GM18511 (cell line): ENCODE measurements around the gene GSTM1.
"Not testable (repeated sequence)": the region's sequence is repeated elsewhere in the genome, so short reads cannot be mapped to it uniquely, and the experiment has no call there.

Experiments used
- ATAC-seq: cut with Tn5 transposase; IDR thresholded peaks from one replicate; pipeline ENCODE4 v1.9.1; 2021; ENCODE audit warnings: mild to moderate bottlenecking, moderate library complexity; ENCODE audit not compliant: unreplicated experiment

The GSTM1 gene

DNA sequence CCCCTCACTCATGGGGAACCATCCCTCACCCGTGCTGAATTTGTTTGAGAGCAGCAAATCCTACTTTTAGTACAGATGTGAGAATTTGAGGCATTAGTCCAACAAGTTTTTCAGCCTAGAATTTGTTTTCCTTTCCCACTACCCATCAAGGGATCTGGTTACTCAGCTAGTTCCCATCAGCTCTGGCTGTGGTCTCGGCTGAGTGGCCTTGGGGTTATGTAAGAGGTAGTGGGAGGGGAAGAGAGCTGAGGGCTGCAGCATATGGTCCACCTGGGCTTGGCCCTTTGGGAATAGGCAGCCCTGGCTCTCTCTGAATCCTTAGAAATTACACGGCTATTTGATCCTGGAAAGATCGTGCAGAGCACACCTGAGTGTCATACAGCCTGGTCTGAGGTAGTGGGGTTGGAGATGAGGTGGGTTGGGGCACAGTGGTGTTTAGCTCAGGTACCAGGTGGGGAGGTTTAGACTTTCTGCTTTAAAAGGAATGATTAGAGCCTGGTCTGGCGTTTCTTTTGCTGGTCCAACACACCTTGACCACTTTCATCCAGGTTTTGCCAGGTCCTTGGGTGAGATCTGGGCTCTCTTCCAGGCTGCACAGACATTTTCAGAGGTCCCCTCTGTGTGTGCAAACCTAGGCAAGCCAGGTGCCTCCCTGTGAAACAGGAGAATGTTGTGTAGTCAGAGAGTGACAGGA, 27.5 kb upstream of the GSTM1 start:
- no peak for ATAC-seq

DNA sequence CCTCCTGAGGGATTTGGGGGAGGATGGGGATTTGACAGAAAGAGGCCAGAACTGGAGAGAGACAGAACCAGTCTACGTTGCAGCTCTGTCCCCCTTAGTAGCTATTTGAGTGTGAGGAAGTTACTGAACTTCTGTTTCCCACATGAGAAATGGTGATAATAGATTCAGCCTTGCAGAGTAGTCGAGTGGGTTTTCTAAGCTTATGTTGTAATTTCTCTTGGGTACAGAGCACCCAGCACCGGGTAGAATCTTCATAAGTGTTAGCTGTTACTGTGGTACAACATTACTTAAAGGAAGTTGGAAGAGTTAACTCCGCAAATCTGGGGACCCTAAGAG, 27.0 kb upstream of the GSTM1 start:
- not testable (repeated sequence) for ATAC-seq

DNA sequence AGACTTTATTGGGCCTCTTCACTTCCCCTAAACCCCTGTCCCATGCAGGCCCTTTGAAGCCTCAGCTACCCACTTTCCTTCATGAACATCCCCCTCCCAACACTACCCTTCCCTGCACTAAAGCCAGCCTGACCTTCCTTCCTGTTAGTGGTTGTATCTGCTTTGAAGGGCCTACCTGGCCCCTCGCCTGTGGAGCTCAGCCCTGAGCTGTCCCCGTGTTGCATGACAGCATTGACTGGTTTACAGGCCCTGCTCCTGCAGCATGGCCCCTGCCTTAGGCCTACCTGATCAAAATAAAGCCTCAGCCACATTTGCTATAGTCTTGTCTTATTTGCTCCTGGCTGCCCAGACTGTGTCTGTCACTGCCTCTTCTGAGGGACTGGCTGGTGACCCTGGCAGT, 26.2 kb upstream of the GSTM1 start:
- no peak for ATAC-seq

DNA sequence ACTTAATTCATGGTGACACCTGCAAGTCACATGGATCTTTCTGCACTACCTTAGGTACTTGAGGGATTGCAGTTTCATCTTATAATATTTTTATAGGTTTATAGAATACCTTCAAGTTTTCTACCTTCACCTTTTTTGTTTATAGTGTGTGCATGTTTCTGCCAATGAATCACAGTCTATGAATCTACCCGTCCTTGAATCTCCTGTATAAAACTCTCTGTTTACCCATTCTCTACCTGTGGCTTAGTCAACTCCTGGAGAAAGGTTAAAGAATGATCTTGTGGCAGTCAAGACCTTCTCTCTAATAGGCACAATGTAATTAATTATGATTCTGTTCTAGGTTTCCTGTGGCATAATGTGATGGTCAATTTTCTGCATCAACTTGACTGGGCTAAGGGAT, 22.9 kb upstream of the GSTM1 start:
- ATAC-seq: no peak

DNA sequence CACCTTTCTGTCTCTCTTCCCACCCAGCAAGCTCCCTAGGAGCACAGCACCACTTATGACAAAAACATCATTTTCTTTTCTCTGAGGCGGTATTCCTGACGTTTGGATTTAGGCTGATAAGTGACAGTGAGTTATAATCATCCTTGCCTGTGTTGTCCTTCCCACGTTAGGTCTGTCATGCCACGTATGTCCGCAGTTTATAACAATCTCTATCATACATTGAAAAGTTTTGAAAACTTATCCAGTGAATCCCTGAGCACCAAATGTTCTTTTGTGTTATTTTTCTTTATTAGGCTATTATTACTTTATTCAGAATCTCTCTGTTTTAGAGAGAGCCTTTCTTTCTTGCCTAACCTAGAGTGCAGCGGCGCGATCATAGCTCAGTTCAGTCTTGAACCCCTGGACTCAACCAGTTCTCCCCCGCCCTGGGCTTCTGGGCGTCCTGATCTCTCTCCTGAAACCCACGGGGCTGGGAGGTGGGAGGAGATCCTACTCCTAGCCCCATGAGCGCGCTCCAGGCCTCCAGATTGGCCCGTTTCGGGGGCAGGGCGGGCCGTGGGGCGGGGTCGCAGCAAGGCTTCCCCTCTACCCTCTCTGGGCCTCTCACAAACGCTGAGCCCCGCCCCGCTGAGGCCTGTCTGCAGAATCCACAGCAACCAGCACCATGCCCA, 20.0 kb upstream of the GSTM1 start, which contains the start of gene GSTM2:
Gene GSTM2 (plus strand): TSS at position 606 of the 671 bp plus-strand sequence. CDS start 59 bp downstream, at position 665.
- ATAC-seq: peak; percentile 96

DNA sequence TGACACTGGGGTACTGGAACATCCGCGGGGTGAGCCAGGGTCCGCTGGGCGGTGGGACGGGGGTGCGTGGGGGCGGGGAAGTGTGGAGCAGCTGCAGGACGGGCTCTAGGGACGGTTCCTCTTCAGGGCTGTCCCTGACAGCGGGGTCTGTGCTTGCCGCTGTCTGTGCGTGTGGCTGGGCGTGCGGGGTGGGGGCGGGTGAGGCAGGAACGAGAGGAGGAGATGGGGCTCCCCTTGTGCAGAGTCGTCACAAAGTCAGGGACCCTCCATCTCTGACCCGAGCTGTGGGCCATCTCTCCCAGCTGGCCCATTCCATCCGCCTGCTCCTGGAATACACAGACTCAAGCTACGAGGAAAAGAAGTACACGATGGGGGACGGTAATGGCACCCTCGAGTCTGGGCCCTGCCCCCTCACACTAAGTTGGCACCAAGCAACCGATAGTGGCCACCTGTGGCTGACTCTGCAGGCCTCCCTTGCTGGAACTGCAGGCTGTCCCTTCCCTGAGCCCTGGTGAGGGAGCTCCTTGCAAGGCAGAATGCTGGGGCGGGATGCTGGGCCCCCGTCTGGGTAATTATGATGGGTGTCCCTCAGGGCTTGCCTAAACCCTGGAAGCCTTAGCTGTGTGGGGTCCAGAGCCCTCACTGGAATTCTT, 19.4 kb upstream of the GSTM1 start:
- ATAC-seq: peak; percentile 43

DNA sequence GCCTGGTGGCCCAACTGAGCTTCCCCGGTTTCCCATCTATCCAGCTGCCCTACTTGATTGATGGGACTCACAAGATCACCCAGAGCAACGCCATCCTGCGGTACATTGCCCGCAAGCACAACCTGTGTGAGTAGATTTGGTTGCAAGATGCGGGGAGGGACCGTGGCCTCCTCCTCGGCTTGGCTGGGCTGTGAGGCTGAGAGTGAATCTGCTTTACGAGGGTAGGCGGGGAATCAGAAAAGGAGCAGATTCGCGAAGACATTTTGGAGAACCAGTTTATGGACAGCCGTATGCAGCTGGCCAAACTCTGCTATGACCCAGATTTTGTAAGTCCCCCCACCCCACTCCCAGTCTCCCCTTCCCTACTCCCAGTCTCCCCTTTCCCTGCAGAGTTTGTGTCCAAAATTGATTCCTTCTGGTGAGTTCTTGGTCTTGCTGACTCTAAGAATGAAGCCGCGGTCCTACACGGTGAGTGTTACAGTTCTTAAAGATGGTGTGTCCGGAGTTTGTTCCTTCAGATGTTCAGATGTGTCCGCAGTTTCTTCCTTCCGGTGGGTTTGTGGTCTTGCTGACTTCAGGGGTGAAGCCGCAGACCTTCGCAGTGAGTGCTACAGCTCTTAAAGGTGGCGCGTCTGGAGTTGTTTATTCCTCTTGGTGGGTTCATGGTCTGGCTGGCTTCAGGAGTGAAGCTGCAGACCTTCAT, 18.2 kb upstream of the GSTM1 start:
- ATAC-seq: no peak

DNA sequence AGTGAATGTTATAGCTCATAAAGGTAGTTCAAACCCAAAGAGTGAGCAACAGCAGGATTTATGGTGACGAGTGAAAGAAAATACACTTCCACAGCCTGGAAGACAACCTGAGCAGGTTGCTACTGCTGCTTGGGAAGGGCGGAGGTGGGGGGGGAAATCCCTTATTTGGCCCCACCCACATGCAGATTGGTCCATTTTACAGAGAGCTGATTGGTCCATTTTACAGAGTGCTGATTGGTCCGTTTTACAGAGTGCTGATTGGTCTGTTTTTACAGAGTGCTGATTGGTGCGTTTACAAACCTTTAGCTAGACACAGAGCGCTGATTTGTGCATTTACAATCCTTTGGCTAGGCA, 17.7 kb upstream of the GSTM1 start:
- ATAC-seq: not testable (repeated sequence)

DNA sequence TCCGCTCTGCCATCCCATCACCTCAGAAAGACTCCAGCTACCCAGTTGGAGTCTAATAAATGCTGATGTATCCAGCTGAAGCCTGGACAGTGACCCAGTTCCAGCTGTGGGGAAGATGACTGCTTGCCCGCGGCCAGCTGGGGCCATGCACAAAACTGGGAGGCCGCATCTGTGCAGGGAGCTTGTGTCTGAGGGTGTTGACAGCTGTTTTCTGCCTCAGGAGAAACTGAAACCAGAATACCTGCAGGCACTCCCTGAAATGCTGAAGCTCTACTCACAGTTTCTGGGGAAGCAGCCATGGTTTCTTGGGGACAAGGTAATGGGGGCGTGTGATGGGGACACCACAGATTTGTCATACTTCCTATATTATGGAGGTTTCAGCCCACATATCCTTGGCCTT, 16.6 kb upstream of the GSTM1 start:
- no peak for ATAC-seq

DNA sequence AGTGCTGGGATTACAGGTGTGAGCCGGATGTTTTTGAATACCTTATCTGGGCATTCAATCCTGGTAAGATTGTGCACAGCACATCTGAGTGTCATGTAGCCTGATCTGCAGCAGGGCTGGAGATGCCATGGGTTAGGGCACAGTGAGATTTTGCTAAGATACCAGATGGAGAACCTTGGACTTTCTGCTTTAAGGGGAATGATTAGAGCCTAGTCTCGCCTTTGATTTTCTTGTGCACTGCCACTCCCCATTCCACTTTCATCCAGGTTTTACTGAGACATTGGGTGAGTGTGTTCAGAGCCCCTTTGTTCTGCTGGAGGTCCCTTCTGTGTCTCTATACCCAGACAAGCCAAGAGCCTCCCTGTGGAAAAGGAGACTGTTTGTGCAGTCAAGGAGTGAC, 13.8 kb upstream of the GSTM1 start:
- not testable (repeated sequence) for ATAC-seq

DNA sequence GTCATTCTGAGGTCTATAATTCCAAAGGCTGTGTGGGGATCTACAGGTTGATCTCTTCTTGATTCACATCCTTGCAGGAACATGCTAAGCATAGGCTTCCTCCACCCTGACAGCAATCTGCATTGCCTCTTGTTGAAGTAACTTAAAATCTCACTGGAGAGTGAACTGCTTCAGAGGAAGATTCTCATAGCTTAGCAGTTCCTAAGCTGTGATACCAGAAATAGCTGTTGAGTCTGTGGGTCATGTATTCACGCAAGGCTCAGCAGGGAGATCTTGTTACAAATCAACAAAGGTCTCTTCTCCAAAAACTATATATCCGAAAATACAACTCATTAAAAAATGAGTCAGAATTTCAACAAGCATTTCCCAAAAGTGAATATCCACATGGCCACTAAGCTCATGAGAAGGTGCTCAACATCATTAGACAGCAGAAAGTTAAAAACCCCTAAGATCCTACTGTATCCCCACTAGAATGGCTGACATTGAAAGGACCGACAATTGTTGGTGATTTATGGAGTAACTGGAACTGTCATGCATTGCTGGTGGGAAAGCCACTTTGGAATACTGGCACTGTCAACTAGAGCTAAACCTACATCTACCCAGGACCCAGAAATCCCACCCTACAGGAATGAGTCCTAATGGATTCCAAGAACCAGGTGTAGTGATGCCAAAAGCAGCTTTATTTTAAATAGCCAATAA, 10.8 kb upstream of the GSTM1 start:
- ATAC-seq: not testable (repeated sequence)

DNA sequence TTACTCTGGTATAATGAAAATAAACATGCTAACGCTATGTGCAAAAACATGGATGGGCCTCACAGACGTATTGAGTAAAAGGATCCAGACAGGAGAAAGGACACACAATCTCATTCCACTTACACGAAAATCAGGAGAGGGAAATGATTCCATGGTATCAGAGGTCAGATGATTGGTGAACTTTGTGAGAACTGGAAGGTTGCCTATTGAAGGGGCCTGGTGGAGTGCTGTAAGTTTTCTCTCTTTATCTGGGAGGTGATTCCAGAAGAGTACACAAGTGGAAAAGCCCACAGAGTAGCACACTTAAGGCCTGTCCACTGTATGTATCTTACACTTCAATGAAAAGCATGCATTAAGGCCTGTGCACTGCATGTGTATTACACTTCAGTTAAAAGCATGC, 10.2 kb upstream of the GSTM1 start:
- no peak for ATAC-seq

DNA sequence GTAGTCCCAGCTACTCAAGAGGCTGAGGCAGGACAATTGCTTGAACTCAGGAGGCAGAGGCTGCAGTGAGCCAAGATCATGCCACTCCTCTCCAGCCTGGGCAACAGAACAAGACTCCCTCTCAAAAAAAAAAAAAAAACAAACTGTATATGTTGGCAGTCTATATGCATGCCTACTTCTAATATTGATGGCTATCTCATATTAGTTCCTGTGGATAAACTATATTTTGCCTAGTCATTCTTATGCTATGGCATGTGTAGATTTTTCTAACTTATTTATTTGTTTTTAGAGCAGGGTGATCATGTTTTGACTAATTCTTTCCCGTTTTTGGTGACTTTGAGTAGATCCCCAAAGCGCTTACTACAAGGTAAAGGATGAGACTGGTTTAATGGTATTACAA, 9.0 kb upstream of the GSTM1 start:
- not testable (repeated sequence) for ATAC-seq

DNA sequence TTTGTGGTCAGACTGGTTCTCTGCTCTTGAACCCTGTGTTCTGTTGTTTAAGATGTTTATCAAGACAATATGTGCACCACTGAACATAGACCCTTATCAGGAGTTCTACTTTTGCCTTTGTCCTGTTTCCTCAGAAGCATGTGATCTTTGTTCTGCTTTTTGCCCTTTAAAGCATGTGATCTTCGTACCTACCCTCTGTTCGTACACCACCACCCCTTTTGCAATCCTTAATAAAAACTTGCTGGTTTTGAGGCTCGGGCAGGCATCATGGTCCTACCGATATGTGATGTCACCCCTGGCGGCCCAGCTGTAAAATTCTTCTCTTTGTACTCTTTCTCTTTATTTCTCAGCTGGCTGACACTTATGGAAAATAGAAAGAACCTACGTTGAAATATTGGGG, 2.8 kb upstream of the GSTM1 start:
- ATAC-seq: not testable (repeated sequence)

DNA sequence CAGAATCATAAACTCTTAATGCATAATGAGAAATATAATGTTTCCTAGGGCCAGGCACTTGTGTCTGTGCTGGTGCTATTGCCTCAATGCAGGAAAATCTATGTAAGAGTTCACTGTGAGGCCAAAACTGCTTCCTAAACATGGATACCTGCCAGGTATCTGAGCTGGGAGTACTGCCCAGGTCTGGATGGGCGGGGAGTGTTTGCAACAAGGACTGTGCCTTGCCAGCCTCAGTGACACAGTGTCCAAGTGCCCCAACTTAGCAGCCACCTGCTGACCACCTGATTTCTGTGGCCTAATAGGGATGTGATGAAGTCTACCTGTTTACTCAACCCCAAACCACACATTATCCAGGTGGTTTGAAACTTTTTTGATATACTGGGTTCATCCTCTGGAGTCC, 2.2 kb upstream of the GSTM1 start:
- ATAC-seq: not testable (repeated sequence)

DNA sequence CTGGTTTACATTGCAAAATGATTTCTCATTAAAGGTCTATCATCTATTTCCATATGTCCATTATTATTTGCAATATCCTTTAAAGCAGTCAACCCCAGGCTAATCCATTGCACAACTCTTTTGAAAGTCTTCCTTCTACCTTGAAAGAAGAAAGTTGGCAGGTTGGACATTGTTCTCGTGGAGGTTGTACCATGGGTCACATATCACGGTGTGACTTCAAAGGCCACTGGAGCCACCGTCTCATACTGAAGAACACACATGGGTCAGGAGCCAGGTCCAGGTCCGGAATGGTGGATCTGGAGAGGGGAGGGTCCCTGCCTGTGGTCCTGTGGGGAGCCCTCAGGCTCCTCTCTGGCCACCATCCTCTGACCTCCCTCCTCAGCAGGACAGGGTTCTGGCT, 1.7 kb upstream of the GSTM1 start:
- ATAC-seq: not testable (repeated sequence)

DNA sequence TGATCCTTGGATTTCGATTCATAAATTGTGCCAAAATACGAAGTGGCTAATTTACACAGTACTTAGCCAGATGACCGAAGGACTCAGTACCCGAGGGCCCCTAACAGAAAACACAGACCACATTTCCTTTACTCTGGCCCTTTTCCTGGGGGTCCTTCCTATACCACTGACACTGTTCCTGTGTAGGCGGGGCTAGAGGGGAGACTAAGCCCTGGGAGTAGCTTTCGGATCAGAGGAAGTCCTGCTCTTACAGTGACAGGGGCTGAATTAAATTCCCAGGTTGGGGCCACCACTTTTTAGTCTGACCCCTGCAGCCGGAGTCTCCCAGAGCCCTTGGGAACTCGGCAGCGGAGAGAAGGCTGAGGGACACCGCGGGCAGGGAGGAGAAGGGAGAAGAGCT, 508 bp upstream of the GSTM1 start:
- not testable (repeated sequence) for ATAC-seq

DNA sequence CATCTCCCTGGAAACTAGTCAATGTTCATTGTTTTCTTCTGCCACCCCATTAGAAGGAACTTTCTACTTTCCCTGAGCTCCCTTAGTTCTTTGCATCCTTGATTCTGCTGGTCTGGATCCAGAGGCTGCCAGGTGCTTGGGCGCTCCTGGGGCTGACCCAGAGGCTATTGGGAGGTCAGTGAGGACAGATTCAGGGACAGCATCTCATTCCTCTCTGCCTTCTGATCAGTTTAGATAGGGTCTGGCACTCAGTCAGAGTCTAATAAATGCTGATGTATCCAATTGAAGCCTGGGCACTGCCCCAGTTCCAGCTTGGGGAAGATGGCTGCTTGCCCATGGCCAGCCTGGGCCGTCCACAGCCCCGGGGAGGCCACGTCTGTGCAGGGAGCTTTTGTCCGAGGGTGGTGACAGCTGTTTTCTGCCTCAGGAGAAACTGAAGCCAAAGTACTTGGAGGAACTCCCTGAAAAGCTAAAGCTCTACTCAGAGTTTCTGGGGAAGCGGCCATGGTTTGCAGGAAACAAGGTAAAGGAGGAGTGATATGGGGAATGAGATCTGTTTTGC, 2.3 kb downstream of the GSTM1 start:
- ATAC-seq: no peak

DNA sequence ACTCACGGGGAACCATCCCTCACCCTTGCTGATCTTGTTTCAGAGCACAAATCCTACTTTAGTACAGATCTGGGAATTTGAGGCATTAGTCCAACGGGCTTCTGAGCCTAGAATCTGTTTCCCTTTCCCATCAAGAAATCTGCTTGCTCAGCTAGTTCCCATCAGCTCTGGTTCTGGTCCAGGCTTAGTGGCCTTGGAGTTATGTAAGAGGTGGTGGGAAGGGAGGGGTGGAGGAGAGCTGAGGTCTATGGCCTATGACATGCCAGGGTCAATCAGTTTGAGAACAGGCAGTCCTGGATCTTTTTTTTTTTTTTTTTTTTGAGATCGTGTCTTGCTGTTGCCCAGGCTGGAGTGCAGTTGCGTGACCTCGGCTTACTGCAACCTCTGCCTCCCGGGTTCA, 4.1 kb downstream of the GSTM1 start:
- no peak for ATAC-seq

DNA sequence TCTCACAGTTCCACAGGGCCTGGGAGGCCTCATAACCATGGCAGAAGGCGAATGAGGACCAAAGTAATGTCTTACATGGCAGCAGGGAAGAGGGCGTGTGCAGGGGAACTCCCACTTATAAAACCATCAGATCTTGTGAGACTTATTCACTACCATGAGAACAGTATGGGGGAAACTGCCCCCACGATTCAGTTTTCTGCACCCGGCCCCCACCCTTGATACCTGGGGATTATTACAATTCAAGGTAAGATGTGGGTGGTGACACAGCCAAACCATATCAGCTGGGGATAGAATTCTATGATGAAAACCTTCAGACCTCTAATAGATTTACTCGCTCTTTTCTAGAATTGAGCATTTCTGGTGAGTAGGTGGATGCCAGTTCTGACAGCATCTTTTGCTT, 6.8 kb downstream of the GSTM1 start:
- not testable (repeated sequence) for ATAC-seq

DNA sequence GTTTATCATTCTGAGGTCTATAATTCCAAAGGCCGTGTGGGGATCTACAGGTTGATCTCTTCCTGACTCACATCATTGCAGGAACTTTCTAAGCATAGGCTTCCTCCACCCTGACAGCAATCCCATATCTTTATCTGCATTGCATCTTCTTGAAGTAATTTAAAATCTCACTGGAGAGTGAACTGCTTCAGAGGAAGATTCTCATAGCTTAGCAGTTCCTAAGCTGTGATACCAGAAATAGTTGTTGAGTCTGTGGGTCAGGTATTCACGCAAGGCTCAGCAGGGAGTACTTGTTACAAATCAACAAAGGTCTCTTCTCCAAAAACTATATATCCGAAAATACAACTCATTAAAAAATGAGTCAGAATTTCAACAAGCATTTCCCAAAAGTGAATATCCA, 7.5 kb downstream of the GSTM1 start:
- ATAC-seq: not testable (repeated sequence)
